ENCODE measurements around the gene FEM1A. TPM values are rescaled to one million over a fixed set of nuclear protein-coding genes. Genes with fewer than 3 reads are reported as not detected.

Gene FEM1A
- total and polyA plus RNA-seq, 10 of the 15 experiments (the other 5 are each of a cell fraction or from before 2014, with no cell fraction given) = 0.27 to 17.4 (median 3.8) TPM

- ChIA-PET SMC1A (ENCODE audit: uncharacterized antibody, unreplicated experiment) (no interaction called here), RAD21 (ENCODE audit: unreplicated experiment) (no interaction called here), POLR2A (interaction anchor here (0.6 kb wide), 1 partner anchor 783 kb away, joined by 3 read pairs; no protein-coding TSS in a partner anchor), CTCF (no interaction called here)
- no TSS peak for BruUV-seq (replicated peaks)
- Histone ChIP-seq H3K27ac (ENCODE audit: control insufficient read depth, insufficient read depth) (no peak overlapping the region), H3K4me3 (no peak overlapping the region), H3K9me3 (replicated peaks; ENCODE audit: control insufficient read depth, insufficient read depth, low read length) (no peaks in the 10 kb centered on the region), H2AFZ (ENCODE audit: control insufficient read depth, low read depth, low read length) (no peak overlapping the region), H3K9ac (ENCODE audit: control insufficient read depth, insufficient read depth, low read length) (no peak overlapping the region), H3K79me2 (ENCODE audit: control insufficient read depth, insufficient read depth, low read length) (no peaks in the 10 kb centered on the region), H4K20me1 (ENCODE audit: control insufficient read depth, insufficient read depth) (no peaks in the 10 kb centered on the region), H3K4me2 (ENCODE audit: control insufficient read depth, insufficient read depth) (no peak overlapping the region), H3K27me3 (replicated peaks in 1 of 2; ENCODE audit: control insufficient read depth in 2 of 2, insufficient read depth in 2 of 2, low read length in 1 of 2) (no peaks in the 10 kb centered on the region), H3K36me3 (ENCODE audit: control insufficient read depth in 2 of 2, insufficient read depth in 2 of 2, low read length in 1 of 2) (no peaks in the 10 kb centered on the region), H3K4me1 (ENCODE audit: control insufficient read depth, insufficient read depth, low read length) (peaks cover 4% of the 10 kb centered on the region; the same call in 1 of the 2 replicates)
- TF ChIP-seq HCFC1 (IDR thresholded peaks at IDR 0.05; ENCODE audit: low read length) = no peak
- TF ChIP-seq SP1 (IDR thresholded peaks at IDR 0.05; ENCODE audit: low read depth, low read length) = no peak
- no peak for TF ChIP-seq CEBPB (IDR thresholded peaks at IDR 0.05; ENCODE audit: borderline replicate concordance in 1 of 2, low read depth in 2 of 2, low read length in 2 of 2)
- TF ChIP-seq LARP7 (IDR thresholded peaks at IDR 0.05) = no peak
- TF ChIP-seq, protein P1, sequence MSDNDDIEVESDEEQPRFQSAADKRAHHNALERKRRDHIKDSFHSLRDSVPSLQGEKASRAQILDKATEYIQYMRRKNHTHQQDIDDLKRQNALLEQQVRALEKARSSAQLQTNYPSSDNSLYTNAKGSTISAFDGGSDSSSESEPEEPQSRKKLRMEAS (IDR thresholded peaks at IDR 0.05; ENCODE audit: low read depth, low read length) = no peak
- TF ChIP-seq RBBP5 (conservative IDR thresholded peaks at IDR 0.05) = no peak
- FAIRE-seq (no peak), DNase-seq (ENCODE audit: low read depth, low spot score) (no peak), ATAC-seq (no peak)
- WGBS (ENCODE audit: insufficient coverage, insufficient replicate concordance, low lambda C conversion rate, missing lambda C conversion rate) = 52% methylated on average over 5 of the region's 7 CpGs
- intact Hi-C loops (cut with micrococcal nuclease; ENCODE audit: unreplicated experiment) = no loop called here
- in situ Hi-C loops (cut with MboI) = no loop called here
Measured at GRCh38 chr19:4755459-4755858, 36.1 kb upstream of the FEM1A start.

DNA sequence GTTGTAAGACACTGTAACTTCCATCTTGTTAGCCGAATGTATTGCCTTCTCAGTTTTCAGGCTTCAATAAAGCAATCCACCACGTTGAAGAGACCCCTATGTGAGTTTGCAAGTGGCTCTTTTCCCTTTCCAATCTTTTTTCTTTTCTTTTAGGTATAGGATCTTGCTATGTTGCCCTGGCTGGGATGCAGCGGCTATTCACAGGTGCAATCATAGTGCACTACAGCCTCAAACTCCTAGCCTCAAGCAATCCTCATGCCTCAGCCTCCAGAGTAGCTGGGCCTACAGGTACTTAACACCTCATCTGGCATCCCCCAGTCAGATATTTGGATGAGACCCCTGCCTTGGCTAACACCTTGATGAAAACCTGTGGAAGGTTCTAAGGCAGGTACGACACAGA lies 33.5 kb upstream of the FEM1A start:
- no peaks in the 10 kb centered on the region for H3K36me3 ChIP-seq (ENCODE audit: control insufficient read depth in 2 of 2, insufficient read depth in 2 of 2, low read length in 1 of 2)
- ChIA-PET CTCF (no interaction called here), RAD21 (ENCODE audit: unreplicated experiment) (no interaction called here), POLR2A (no interaction called here), SMC1A (ENCODE audit: uncharacterized antibody, unreplicated experiment) (interaction anchor here (1.5 kb wide), 1 partner anchor 11 kb away, joined by 3 read pairs; no protein-coding TSS in a partner anchor)
- in situ Hi-C loops (cut with MboI) = no loop called here
- ATAC-seq (no peak), DNase-seq (ENCODE audit: low read depth, low spot score) (no peak), FAIRE-seq (no peak)
- no peaks in the 10 kb centered on the region for H3K79me2 ChIP-seq (ENCODE audit: control insufficient read depth, insufficient read depth, low read length)
- 44% methylated on average over 4 of the region's 4 CpGs for WGBS (ENCODE audit: insufficient coverage, insufficient replicate concordance, low lambda C conversion rate, missing lambda C conversion rate)
- H3K4me2 ChIP-seq (ENCODE audit: control insufficient read depth, insufficient read depth) = no peak overlapping the region
- no peaks in the 10 kb centered on the region for H4K20me1 ChIP-seq (ENCODE audit: control insufficient read depth, insufficient read depth)
- H3K9ac ChIP-seq (ENCODE audit: control insufficient read depth, insufficient read depth, low read length) = no peak overlapping the region
- no peaks in the 10 kb centered on the region for H3K9me3 ChIP-seq (replicated peaks; ENCODE audit: control insufficient read depth, insufficient read depth, low read length)
- no peak overlapping the region for H2AFZ ChIP-seq (ENCODE audit: control insufficient read depth, low read depth, low read length)
- H3K27ac ChIP-seq (ENCODE audit: control insufficient read depth, insufficient read depth) = no peak overlapping the region
- H3K27me3 ChIP-seq (replicated peaks in 1 of 2; ENCODE audit: control insufficient read depth in 2 of 2, insufficient read depth in 2 of 2, low read length in 1 of 2) = no peaks in the 10 kb centered on the region; a peak in 2 of 4 replicates
- no peak overlapping the region for H3K4me3 ChIP-seq
- intact Hi-C loops (cut with micrococcal nuclease; ENCODE audit: unreplicated experiment) = no loop called here
- BruUV-seq (replicated peaks) = no TSS peak
- peaks cover 4% of the 10 kb centered on the region; the same call in 1 of the 2 replicates for H3K4me1 ChIP-seq (ENCODE audit: control insufficient read depth, insufficient read depth, low read length)
- no peak for TF ChIP-seq CHD4 (IDR thresholded peaks at IDR 0.05)
- no peak for TF ChIP-seq IRF3 (IDR thresholded peaks at IDR 0.05)
- TF ChIP-seq, protein P2, sequence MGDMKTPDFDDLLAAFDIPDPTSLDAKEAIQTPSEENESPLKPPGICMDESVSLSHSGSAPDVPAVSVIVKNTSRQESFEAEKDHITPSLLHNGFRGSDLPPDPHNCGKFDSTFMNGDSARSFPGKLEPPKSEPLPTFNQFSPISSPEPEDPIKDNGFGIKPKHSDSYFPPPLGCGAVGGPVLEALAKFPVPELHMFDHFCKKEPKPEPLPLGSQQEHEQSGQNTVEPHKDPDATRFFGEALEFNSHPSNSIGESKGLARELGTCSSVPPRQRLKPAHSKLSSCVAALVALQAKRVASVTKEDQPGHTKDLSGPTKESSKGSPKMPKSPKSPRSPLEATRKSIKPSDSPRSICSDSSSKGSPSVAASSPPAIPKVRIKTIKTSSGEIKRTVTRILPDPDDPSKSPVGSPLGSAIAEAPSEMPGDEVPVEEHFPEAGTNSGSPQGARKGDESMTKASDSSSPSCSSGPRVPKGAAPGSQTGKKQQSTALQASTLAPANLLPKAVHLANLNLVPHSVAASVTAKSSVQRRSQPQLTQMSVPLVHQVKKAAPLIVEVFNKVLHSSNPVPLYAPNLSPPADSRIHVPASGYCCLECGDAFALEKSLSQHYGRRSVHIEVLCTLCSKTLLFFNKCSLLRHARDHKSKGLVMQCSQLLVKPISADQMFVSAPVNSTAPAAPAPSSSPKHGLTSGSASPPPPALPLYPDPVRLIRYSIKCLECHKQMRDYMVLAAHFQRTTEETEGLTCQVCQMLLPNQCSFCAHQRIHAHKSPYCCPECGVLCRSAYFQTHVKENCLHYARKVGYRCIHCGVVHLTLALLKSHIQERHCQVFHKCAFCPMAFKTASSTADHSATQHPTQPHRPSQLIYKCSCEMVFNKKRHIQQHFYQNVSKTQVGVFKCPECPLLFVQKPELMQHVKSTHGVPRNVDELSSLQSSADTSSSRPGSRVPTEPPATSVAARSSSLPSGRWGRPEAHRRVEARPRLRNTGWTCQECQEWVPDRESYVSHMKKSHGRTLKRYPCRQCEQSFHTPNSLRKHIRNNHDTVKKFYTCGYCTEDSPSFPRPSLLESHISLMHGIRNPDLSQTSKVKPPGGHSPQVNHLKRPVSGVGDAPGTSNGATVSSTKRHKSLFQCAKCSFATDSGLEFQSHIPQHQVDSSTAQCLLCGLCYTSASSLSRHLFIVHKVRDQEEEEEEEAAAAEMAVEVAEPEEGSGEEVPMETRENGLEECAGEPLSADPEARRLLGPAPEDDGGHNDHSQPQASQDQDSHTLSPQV (IDR thresholded peaks at IDR 0.05) = no peak
- TF ChIP-seq, protein P3, sequence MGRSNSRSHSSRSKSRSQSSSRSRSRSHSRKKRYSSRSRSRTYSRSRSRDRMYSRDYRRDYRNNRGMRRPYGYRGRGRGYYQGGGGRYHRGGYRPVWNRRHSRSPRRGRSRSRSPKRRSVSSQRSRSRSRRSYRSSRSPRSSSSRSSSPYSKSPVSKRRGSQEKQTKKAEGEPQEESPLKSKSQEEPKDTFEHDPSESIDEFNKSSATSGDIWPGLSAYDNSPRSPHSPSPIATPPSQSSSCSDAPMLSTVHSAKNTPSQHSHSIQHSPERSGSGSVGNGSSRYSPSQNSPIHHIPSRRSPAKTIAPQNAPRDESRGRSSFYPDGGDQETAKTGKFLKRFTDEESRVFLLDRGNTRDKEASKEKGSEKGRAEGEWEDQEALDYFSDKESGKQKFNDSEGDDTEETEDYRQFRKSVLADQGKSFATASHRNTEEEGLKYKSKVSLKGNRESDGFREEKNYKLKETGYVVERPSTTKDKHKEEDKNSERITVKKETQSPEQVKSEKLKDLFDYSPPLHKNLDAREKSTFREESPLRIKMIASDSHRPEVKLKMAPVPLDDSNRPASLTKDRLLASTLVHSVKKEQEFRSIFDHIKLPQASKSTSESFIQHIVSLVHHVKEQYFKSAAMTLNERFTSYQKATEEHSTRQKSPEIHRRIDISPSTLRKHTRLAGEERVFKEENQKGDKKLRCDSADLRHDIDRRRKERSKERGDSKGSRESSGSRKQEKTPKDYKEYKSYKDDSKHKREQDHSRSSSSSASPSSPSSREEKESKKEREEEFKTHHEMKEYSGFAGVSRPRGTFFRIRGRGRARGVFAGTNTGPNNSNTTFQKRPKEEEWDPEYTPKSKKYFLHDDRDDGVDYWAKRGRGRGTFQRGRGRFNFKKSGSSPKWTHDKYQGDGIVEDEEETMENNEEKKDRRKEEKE (IDR thresholded peaks at IDR 0.05) = no peak

Data from GM12878 (cell line).